Stimulated activated CD4-positive, alpha-beta T cell treated with anti-CD3 and anti-CD28 coated beads, Interleukin-1b, Interleukin-23, amount 100 ng/mL, for 1 hour (primary cell): ENCODE results near the gene C1D.

Experiments
- DNase-seq, 2 donors: peaks; one replicate each; pipeline ENCODE4 v3.0.0-alpha.2; 2020; ENCODE audit warnings: low read depth in 2 of 2

C1D gene

GRCh38 chr2:68059784-68060525 is 2.8 kb downstream of the C1D start:
- no peak for DNase-seq

GRCh38 chr2:68057658-68058396 is 5.0 kb downstream of the C1D start:
- DNase-seq: no peak

- no peak for DNase-seq
Measured at GRCh38 chr2:68052717-68053422, 9.9 kb downstream of the C1D start.

GRCh38 chr2:68050353-68050752 is 12.5 kb downstream of the C1D start:
- no peak for DNase-seq

- DNase-seq: no peak
Measured at GRCh38 chr2:68046642-68047240, 16.1 kb downstream of the C1D start.

- DNase-seq: no peak
Measured at GRCh38 chr2:68046224-68046623, 16.6 kb downstream of the C1D start.

- no peak for DNase-seq
Measured at GRCh38 chr2:68045342-68045741, 17.5 kb downstream of the C1D start.

- DNase-seq: no peak
Measured at GRCh38 chr2:68044099-68044498, 18.7 kb downstream of the C1D start.

- DNase-seq: no peak
Measured at GRCh38 chr2:68043695-68044094, 19.1 kb downstream of the C1D start.

- no peak for DNase-seq
Measured at GRCh38 chr2:68043032-68043431, 19.8 kb downstream of the C1D start.

GRCh38 chr2:68041704-68042245 is 21.0 kb downstream of the C1D start:
- DNase-seq: no peak

GRCh38 chr2:68040078-68040477 is 22.7 kb downstream of the C1D start:
- DNase-seq: no peak

GRCh38 chr2:68039317-68039716 is 23.5 kb downstream of the C1D start:
- DNase-seq: no peak

- no peak for DNase-seq
Measured at GRCh38 chr2:68032702-68033101, 30.1 kb downstream of the C1D start.

GRCh38 chr2:68031542-68032160 is 31.2 kb downstream of the C1D start:
- DNase-seq: no peak

- no peak for DNase-seq
Measured at GRCh38 chr2:68031043-68031442, 31.8 kb downstream of the C1D start.

GRCh38 chr2:68030529-68030928 is 32.3 kb downstream of the C1D start:
- DNase-seq: no peak

GRCh38 chr2:68027959-68028358 is 34.8 kb downstream of the C1D start:
- DNase-seq: no peak

GRCh38 chr2:68024450-68024849 is 38.4 kb downstream of the C1D start:
- no peak for DNase-seq

GRCh38 chr2:68023904-68024303 is 38.9 kb downstream of the C1D start:
- DNase-seq: no peak

- DNase-seq: no peak
Measured at GRCh38 chr2:68018727-68019126, 44.1 kb downstream of the C1D start.

- DNase-seq: no peak
Measured at GRCh38 chr2:68009526-68009925, 53.3 kb downstream of the C1D start.
